ENCODE data around the gene IL12RB2.

The IL12RB2 gene

DNA sequence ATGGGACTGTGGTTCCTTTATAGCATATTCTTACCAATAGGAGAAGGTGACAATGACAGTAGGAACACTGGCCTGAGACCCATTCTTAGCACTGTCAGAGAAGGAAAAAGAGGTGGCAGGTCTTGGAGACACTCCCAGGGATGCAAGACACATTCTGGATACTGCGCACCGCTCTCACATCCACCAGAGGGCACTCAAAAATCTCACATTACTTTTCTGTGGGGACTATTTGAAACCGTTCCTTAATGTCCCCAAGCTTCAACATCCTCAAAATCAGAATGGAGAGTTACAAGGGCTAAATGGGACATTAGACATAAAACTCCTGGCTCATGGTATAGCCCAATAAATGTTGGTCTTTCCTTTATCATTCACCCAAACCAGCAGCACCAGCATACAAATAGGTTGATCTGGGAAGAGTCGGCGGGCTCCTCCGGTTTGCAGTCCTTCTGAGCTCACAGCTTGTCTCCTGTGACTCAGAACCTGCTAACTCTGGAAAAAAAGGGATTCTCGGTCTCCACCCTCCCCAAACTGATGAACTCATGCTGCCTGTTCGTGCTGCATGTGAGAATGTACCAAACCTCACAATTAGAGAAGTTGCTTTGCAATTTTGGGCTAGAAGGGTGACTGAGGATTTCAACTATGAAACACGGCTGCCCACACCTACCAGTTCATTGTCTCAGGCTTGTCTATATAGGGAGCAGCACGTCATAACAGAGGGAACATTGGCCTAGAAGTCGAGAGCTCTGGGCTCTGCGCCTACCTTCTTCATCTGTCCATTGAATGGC, 40.2 kb downstream of the IL12RB2 start:
- TF ChIP-seq ZFP3 (CRISPR knock-in tag; IDR thresholded peaks at IDR 0.05) (no peak), OSR1 (CRISPR knock-in tag; IDR thresholded peaks at IDR 0.05) (no peak), SNAI2 (CRISPR knock-in tag; IDR thresholded peaks at IDR 0.05) (no peak), GLIS3 (CRISPR knock-in tag; IDR thresholded peaks at IDR 0.05) (no peak), PPARA (CRISPR knock-in tag; IDR thresholded peaks at IDR 0.05; ENCODE audit: borderline replicate concordance) (no peak), ZC3H10 (CRISPR knock-in tag; IDR thresholded peaks at IDR 0.05) (no peak), TOX (CRISPR knock-in tag; IDR thresholded peaks at IDR 0.05; ENCODE audit: borderline replicate concordance) (no peak), TCF4 (CRISPR knock-in tag; IDR thresholded peaks at IDR 0.05; ENCODE audit: borderline replicate concordance) (no peak), BACH2 (CRISPR knock-in tag; IDR thresholded peaks at IDR 0.05; ENCODE audit: borderline replicate concordance) (no peak), CSDC2 (CRISPR knock-in tag; IDR thresholded peaks at IDR 0.05) (no peak), ARNTL (CRISPR knock-in tag; IDR thresholded peaks at IDR 0.05; ENCODE audit: borderline replicate concordance, low read depth) (no peak), ISL1 (CRISPR knock-in tag; IDR thresholded peaks at IDR 0.05) (no peak), RARB (CRISPR knock-in tag; IDR thresholded peaks at IDR 0.05) (no peak)
- TF ChIP-seq, protein P1, sequence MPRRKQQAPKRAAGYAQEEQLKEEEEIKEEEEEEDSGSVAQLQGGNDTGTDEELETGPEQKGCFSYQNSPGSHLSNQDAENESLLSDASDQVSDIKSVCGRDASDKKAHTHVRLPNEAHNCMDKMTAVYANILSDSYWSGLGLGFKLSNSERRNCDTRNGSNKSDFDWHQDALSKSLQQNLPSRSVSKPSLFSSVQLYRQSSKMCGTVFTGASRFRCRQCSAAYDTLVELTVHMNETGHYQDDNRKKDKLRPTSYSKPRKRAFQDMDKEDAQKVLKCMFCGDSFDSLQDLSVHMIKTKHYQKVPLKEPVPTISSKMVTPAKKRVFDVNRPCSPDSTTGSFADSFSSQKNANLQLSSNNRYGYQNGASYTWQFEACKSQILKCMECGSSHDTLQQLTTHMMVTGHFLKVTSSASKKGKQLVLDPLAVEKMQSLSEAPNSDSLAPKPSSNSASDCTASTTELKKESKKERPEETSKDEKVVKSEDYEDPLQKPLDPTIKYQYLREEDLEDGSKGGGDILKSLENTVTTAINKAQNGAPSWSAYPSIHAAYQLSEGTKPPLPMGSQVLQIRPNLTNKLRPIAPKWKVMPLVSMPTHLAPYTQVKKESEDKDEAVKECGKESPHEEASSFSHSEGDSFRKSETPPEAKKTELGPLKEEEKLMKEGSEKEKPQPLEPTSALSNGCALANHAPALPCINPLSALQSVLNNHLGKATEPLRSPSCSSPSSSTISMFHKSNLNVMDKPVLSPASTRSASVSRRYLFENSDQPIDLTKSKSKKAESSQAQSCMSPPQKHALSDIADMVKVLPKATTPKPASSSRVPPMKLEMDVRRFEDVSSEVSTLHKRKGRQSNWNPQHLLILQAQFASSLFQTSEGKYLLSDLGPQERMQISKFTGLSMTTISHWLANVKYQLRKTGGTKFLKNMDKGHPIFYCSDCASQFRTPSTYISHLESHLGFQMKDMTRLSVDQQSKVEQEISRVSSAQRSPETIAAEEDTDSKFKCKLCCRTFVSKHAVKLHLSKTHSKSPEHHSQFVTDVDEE (CRISPR knock-in tag; IDR thresholded peaks at IDR 0.05) = no peak
- TF ChIP-seq, protein P2, sequence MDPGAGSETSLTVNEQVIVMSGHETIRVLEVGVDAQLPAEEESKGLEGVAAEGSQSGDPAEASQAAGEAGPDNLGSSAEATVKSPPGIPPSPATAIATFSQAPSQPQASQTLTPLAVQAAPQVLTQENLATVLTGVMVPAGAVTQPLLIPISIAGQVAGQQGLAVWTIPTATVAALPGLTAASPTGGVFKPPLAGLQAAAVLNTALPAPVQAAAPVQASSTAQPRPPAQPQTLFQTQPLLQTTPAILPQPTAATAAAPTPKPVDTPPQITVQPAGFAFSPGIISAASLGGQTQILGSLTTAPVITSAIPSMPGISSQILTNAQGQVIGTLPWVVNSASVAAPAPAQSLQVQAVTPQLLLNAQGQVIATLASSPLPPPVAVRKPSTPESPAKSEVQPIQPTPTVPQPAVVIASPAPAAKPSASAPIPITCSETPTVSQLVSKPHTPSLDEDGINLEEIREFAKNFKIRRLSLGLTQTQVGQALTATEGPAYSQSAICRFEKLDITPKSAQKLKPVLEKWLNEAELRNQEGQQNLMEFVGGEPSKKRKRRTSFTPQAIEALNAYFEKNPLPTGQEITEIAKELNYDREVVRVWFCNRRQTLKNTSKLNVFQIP (CRISPR knock-in tag; IDR thresholded peaks at IDR 0.05; ENCODE audit: borderline replicate concordance, low read depth) = no peak
- TF ChIP-seq, protein P3, sequence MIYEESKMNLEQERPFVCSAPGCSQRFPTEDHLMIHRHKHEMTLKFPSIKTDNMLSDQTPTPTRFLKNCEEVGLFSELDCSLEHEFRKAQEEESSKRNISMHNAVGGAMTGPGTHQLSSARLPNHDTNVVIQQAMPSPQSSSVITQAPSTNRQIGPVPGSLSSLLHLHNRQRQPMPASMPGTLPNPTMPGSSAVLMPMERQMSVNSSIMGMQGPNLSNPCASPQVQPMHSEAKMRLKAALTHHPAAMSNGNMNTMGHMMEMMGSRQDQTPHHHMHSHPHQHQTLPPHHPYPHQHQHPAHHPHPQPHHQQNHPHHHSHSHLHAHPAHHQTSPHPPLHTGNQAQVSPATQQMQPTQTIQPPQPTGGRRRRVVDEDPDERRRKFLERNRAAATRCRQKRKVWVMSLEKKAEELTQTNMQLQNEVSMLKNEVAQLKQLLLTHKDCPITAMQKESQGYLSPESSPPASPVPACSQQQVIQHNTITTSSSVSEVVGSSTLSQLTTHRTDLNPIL (CRISPR knock-in tag; IDR thresholded peaks at IDR 0.05; ENCODE audit: low read depth) = no peak
- TF ChIP-seq, protein P4, sequence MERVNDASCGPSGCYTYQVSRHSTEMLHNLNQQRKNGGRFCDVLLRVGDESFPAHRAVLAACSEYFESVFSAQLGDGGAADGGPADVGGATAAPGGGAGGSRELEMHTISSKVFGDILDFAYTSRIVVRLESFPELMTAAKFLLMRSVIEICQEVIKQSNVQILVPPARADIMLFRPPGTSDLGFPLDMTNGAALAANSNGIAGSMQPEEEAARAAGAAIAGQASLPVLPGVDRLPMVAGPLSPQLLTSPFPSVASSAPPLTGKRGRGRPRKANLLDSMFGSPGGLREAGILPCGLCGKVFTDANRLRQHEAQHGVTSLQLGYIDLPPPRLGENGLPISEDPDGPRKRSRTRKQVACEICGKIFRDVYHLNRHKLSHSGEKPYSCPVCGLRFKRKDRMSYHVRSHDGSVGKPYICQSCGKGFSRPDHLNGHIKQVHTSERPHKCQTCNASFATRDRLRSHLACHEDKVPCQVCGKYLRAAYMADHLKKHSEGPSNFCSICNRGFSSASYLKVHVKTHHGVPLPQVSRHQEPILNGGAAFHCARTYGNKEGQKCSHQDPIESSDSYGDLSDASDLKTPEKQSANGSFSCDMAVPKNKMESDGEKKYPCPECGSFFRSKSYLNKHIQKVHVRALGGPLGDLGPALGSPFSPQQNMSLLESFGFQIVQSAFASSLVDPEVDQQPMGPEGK (CRISPR knock-in tag; IDR thresholded peaks at IDR 0.05; ENCODE audit: borderline replicate concordance) = no peak
- TF ChIP-seq, protein P5, sequence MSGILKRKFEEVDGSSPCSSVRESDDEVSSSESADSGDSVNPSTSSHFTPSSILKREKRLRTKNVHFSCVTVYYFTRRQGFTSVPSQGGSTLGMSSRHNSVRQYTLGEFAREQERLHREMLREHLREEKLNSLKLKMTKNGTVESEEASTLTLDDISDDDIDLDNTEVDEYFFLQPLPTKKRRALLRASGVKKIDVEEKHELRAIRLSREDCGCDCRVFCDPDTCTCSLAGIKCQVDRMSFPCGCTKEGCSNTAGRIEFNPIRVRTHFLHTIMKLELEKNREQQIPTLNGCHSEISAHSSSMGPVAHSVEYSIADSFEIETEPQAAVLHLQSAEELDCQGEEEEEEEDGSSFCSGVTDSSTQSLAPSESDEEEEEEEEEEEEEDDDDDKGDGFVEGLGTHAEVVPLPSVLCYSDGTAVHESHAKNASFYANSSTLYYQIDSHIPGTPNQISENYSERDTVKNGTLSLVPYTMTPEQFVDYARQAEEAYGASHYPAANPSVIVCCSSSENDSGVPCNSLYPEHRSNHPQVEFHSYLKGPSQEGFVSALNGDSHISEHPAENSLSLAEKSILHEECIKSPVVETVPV (CRISPR knock-in tag; IDR thresholded peaks at IDR 0.05) = no peak
- peak; percentile 99 for ATAC-seq

DNA sequence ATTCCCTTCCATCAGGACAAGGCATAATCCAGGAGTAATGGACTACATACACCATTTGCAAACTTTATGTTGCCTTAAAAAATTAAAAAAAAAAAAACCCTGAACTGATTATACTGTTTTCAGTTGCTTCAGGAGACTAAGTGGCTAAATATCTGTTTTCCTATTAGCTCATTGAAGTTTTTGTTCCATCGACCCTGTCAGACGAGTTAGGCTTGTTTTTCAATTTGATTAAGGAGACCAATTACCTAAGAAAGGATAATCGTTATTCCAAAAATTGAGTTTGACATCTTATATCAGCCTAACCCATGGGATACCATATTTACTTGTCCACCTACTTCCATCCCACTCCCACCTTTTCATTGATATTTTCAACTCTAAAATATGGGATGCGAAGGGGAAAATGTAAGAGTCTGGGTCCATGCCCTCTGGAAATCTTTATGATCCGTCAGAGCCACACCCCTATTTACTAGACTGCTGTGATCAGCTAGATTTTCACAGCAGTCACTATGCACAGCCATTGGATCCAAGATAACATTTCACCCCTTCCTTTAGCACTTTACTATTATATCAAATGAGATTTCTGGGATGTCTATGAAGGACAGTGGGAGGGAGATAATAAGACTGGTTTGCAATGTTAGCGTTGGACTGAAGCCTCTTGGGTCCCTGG, 41.0 kb downstream of the IL12RB2 start:
- no peak for ATAC-seq
- no peak for TF ChIP-seq ZNF565 (CRISPR knock-in tag; conservative IDR thresholded peaks at IDR 0.05; ENCODE audit: low read depth)

DNA sequence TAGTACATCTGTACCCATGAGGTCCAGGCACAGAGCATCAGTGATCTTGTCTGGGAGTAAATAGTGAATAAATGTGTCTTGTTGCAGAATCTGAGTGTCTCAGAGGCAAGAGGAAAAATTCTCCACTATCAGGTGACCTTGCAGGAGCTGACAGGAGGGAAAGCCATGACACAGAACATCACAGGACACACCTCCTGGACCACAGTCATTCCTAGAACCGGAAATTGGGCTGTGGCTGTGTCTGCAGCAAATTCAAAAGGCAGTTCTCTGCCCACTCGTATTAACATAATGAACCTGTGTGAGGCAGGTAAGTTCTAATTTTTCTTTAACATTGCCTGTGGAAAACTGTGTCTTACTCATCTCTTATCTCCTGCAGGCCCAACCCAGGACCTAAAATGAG, 43.1 kb downstream of the IL12RB2 start:
- no peak for ATAC-seq
- no peak for TF ChIP-seq GLIS3 (CRISPR knock-in tag; IDR thresholded peaks at IDR 0.05)
- TF ChIP-seq, protein P5 (CRISPR knock-in tag; IDR thresholded peaks at IDR 0.05) = no peak
- TF ChIP-seq CSDC2 (CRISPR knock-in tag; IDR thresholded peaks at IDR 0.05) = no peak
- TF ChIP-seq, protein P2 (CRISPR knock-in tag; IDR thresholded peaks at IDR 0.05; ENCODE audit: borderline replicate concordance, low read depth) = no peak
- TF ChIP-seq ZNF70 (CRISPR knock-in tag; IDR thresholded peaks at IDR 0.05) = no peak
- no peak for TF ChIP-seq BACH2 (CRISPR knock-in tag; IDR thresholded peaks at IDR 0.05; ENCODE audit: borderline replicate concordance)
- TF ChIP-seq ESRRG (CRISPR knock-in tag; IDR thresholded peaks at IDR 0.05) = no peak
- TF ChIP-seq, protein P4 (CRISPR knock-in tag; IDR thresholded peaks at IDR 0.05; ENCODE audit: borderline replicate concordance) = no peak
- TF ChIP-seq OSR1 (CRISPR knock-in tag; IDR thresholded peaks at IDR 0.05) = no peak
- TF ChIP-seq ISL1 (CRISPR knock-in tag; IDR thresholded peaks at IDR 0.05) = no peak
- TF ChIP-seq ZC3H10 (CRISPR knock-in tag; IDR thresholded peaks at IDR 0.05) = no peak

Measured in SK-N-SH treated with all-trans-retinoic acid at 6 μM for 48 hours (cell line).